D341Med (cell line): ENCODE measurements around the gene DNAJC2.

ENCODE experiments used
- DNase-seq: peaks from one replicate; pipeline ENCODE4 v3.0.0; 2012; ENCODE audit warnings: low spot score

The DNAJC2 gene, protein sequence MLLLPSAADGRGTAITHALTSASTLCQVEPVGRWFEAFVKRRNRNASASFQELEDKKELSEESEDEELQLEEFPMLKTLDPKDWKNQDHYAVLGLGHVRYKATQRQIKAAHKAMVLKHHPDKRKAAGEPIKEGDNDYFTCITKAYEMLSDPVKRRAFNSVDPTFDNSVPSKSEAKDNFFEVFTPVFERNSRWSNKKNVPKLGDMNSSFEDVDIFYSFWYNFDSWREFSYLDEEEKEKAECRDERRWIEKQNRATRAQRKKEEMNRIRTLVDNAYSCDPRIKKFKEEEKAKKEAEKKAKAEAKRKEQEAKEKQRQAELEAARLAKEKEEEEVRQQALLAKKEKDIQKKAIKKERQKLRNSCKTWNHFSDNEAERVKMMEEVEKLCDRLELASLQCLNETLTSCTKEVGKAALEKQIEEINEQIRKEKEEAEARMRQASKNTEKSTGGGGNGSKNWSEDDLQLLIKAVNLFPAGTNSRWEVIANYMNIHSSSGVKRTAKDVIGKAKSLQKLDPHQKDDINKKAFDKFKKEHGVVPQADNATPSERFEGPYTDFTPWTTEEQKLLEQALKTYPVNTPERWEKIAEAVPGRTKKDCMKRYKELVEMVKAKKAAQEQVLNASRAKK

GRCh38 chr7:103344453-103345149 lies at the start of gene DNAJC2:
DNAJC2 (minus strand) TSS chr7:103344767; CDS start chr7:103344622, 145 bp downstream.
- peak; percentile 89 for DNase-seq

DNA sequence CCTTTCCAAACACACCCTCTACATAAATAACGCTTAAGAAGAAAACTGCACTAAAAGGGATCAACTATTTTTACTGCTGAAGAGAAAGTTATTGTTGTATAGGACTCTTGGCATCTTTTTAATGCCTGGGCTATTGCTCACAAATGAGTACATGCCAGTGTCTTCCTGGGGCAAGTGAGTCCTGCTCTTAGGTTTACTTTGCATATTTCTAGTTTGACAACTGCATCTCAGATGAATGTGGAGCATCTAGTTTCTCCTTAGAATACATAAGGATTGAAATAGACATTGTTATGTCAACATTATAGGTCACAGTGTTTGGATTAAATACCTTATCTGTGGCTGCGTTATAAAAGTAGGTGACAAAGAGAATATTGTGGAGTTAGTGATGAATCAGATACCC lies 47.4 kb upstream of the DNAJC2 start:
- no peak for DNase-seq

DNA sequence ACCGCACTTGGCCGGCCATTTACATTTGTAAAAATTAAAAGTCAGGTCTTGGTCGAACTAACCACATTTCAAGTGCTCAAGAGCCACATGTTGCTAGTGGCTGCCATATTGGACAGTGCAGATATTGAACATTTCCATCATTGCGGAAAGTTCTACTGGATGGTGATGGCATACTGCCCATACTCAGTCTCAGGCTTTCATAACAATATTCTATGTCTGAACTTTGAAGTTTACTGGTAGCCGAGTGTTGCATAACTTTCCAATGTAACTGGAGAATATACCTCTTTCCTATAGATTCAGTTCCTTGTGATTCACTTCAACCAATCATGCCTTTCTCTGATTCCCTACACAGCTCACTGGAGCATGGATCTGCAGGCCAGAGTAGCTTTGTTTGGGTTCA lies 46.6 kb upstream of the DNAJC2 start:
- no peak for DNase-seq

DNA sequence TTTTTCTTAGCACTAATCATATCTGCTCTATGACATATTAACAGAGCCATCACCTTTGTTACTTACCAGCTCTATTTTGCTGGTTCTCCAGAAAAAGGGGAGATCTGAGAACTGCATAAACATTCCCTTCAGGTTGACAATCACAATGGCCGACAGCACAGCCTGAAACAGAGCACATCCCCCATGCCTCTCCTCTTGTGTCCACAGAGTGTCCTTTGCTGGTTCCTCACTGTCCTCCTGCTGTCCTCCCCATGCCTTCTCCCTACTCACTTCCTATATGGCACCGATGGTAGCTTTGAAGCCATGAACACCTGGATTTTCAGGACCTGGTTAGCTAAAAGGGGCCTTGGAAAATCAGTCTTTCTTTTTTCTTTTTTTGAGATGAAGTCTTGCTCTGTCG lies 44.7 kb upstream of the DNAJC2 start:
- DNase-seq, result no peak

DNA sequence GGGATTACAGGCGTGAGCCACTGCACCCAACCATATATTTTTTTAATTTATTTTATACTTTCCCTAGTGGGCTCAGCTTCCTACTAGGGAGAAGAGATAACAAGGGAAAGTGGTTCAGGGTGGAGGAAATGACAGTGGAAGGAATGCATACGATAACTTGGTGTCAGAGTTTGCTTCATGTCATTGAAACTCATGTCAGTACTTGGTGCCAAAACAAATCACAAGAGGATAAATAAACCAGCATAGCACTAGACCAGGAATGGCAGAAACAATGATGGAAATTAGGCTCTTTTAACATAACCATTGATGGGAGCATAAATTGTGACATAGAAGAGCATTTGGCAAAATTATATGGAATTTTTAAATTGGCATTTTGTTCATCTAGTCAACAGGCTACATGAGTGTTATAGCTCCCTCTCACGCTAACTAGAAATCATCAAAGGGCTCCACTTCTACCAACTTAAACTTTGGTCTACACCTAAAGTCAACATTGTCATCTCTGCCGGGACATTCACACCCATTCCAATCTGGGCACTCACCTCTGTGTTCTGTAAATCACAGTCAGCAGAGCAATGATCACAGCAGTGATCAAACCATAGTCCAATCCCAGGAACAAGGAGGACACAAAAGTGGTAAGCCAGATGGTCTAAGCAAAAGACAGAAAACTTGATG lies 44.0 kb upstream of the DNAJC2 start:
- no peak for DNase-seq

GRCh38 chr7:103387242-103387641 lies 42.7 kb upstream of the DNAJC2 start:
- DNase-seq, result no peak

DNA sequence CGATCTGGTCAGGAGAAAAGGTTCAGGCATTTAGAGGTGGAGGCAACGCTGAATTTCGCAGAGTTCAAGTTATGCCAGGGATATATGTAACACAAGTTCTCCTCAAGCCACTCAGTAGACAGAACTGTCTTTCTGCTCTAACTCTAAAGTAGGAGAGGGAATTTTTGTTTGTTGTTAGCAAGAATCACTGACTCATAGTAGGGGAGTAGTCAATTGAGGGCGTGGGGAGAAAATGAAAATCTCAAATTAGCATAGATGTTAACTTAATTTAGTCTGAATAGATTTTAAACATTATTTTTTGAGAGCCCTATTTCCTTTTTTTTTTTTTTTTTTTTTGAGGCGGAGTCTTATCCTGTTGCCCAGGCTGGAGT lies 37.5 kb upstream of the DNAJC2 start:
- DNase-seq, result no peak

DNA sequence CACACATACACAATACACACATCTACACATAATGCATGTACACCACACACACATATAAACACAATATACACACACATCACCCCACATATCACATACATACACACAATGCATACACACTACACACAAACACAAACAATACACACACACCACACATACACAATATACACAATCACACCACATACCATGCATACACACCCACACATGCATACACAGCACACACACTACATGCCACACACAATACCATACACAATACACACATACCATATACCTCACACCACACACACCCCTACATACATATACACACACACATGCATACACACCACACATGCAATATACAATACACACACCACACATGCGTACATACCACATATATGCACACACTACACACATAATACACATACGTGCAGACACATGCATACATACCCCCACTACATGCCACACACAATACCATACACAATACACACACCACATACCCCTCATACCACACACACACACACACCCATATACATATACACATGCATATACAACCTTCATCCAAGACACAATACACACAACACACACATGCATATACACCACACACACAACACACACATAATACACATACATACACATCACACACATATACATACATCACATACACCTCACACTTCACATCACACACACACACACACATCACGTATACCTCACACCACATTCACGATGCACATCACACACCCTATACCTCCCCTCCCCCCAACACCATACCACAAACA lies 36.9 kb upstream of the DNAJC2 start:
- no peak for DNase-seq

DNA sequence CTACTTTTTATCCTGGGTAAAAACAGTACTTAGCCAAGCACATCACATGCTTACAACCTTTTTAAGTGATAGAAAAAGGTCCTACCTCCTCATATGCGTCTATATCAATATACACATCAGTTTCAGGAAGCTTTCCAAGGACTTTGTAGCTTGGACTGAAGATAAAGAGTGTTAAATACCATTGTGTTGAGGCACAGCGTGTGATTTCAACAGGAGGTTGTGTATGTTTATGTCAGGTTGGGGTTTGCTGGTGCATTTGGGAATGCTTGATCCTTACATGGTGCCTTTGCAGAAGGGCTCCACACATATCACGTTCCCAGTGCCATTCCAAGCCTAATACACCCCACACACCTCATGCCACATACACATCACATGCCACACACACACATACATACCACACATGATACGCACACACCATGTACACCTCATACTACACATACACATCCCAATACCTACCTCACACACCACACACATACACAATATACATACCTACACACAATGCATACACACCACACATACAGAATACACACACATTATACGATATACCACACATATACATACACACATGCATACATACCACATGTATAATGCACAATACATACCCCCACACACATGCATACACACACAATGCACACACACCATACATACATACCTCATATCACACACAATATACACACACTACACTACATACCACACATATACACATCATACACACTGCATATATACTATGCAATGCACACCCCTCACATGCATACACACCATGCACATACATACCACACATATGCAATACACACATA lies 36.0 kb upstream of the DNAJC2 start:
- DNase-seq, result no peak

DNA sequence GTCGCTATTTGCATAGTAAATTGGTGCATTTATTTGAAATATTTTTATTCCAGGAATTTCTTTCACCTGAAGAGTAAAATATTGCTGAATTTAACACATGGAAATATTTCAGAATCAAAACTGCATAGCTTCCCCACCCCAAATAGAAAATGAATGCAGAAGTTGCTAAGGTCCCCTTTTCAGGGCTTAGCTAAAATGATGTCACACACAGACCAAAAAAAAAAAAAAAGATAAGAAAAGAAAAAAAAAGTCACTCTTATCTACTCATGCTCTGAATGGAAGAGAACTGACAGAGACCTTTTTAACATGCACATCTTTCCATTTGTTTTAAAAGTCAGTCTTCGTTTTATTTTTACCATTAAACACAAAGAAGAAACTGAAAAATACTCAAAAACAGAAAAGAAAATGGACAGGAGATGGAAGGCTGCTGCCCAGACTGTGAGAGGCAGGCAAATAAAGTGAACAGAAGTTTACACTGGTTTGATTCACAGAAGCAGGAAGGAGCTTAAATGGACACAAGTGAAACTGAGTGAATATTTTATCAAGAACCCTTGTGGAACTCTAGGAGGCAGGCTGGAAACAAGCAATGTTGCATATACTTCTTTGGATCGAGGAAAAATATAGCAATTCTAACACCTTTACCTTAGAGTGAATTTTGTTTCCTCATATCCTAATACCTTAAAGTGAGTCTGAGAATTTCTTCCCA lies 34.9 kb upstream of the DNAJC2 start:
- no peak for DNase-seq

- DNase-seq, result no peak
Measured at GRCh38 chr7:103373866-103374643, 29.5 kb upstream of the DNAJC2 start.

DNA sequence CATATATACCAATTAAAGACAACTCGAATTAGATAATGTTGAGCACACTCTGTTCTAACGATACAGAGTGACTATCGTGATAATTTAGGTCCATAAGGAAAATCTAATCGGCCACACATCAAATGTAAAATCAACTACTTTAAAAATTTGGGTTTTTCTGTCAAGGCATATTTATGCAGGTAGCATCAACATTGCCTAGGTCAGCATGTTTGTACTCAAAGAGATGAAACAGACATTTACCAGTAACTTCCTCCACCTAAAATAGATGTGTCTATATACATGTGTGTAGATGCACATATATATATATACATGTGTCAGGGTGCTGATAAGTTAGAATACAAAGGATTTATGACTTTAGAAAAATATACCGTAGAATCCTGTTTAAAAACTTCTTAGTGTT lies 24.9 kb upstream of the DNAJC2 start:
- no peak for DNase-seq

DNA sequence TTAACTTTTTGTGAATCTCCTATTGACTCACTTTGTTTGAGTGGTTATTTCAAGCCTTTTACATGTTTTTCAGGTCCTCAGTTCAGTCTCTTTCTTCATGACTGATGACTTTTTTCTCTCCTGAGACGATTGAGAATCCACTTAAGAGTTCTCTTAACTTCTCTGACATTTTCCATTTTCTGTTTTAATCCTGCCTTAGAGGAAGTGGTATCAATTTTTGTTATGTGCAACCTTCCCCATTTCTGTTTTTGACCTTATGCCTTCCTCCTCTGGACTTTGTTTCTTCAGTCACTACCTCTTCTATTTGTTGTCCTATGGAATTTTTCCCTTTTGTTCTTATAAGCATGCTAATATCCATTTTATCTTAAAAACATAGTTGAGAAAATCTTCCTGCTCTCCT lies 5.2 kb upstream of the DNAJC2 start:
- no peak for DNase-seq

DNA sequence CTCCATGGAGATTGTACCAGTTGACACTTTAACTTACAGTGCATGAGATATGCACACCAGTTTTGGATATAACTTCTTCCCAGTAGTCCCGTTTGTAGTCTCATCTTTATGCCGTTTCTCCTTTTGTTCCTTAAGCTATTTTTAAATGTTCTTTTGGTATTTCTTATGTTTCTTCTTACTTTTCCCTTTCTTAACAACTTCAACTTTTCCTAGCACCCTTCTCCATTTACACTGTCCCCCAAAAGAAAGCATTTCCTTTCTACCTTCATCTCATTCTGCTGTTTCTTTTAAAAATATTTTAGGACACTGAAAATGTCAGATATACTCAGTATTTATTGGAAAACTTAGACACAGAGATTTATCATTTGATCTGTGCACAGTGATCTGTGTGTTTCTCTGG lies 4.4 kb upstream of the DNAJC2 start:
- DNase-seq, result no peak

DNA sequence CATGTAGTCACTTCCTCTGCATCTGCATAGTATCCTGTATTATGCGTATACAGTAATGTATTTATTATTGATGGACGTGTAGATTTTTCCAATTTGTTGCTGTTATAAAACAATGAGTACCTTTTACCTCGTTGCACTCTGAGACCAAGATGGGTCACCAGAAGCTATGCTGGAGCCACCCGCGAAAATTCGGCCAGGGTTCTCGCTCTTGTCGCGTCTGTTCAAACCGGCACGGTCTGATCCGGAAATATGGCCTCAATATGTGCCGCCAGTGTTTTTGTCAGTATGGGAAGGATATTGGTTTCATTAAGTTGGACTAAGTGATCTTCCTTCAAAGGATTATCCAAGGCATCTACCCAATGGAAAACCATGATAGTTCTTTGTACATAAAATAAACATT lies 3.9 kb upstream of the DNAJC2 start:
- DNase-seq, result no peak

- peak; percentile 77 for DNase-seq
Measured at GRCh38 chr7:103347507-103348267, 3.1 kb upstream of the DNAJC2 start, which contains the start of gene PSMC2. PSMC2 (plus strand) TSS chr7:103347643; CDS start chr7:103347712, 69 bp downstream.

- no peak for DNase-seq
Measured at GRCh38 chr7:103346396-103346795, 1.8 kb upstream of the DNAJC2 start.

GRCh38 chr7:103343758-103344452 lies 662 bp downstream of the DNAJC2 start:
- DNase-seq, result peak; percentile 50
